ENCODE measurements around the gene UBASH3A. TPM values are rescaled to one million over a fixed set of nuclear protein-coding genes. Genes with fewer than 3 reads are reported as not detected.

UBASH3A gene
- total RNA-seq, 1 experiment from 2014 or later, result not detected

GRCh38 chr21:42365770-42366169 is 37.9 kb upstream of the UBASH3A start:
- Mint-ChIP-seq H3K4me3 (ENCODE audit: unreplicated experiment) (no peak overlapping the region), H3K27me3 (ENCODE audit: insufficient read depth, unreplicated experiment) (no peaks in the 10 kb centered on the region), H3K9me3 (ENCODE audit: unreplicated experiment) (no peaks in the 10 kb centered on the region), H3K27ac (ENCODE audit: unreplicated experiment) (no peak overlapping the region), H3K4me1 (ENCODE audit: low read depth, unreplicated experiment) (peaks cover 31% of the 10 kb centered on the region), H3K36me3 (ENCODE audit: insufficient read depth, unreplicated experiment) (no peaks in the 10 kb centered on the region)
- no peak overlapping the region for H3K4me3 ChIP-seq (ENCODE audit: low read depth, low read length)
- TF ChIP-seq, protein P1, sequence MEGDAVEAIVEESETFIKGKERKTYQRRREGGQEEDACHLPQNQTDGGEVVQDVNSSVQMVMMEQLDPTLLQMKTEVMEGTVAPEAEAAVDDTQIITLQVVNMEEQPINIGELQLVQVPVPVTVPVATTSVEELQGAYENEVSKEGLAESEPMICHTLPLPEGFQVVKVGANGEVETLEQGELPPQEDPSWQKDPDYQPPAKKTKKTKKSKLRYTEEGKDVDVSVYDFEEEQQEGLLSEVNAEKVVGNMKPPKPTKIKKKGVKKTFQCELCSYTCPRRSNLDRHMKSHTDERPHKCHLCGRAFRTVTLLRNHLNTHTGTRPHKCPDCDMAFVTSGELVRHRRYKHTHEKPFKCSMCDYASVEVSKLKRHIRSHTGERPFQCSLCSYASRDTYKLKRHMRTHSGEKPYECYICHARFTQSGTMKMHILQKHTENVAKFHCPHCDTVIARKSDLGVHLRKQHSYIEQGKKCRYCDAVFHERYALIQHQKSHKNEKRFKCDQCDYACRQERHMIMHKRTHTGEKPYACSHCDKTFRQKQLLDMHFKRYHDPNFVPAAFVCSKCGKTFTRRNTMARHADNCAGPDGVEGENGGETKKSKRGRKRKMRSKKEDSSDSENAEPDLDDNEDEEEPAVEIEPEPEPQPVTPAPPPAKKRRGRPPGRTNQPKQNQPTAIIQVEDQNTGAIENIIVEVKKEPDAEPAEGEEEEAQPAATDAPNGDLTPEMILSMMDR (IDR thresholded peaks at IDR 0.05; ENCODE audit: insufficient read depth in 1 of 2, low read depth in 1 of 2, low read length in 1 of 2, severe bottlenecking in 1 of 2, unreplicated experiment in 1 of 2), result no peak
- ChIA-PET POLR2A (no interaction called here), CTCF (interaction anchor here (0.9 kb wide), 1 partner anchor 36 kb away, joined by 3 read pairs; no protein-coding TSS in a partner anchor)
- no peaks in the 10 kb centered on the region for H3K27me3 ChIP-seq (replicated peaks; ENCODE audit: control insufficient read depth, insufficient read depth, low read length)
- DNase-seq, result no peak
- peaks cover 22% of the 10 kb centered on the region for H3K4me1 ChIP-seq
- H3K9me3 ChIP-seq, result no peaks in the 10 kb centered on the region
- no TSS peak for BruUV-seq (replicated peaks)
- intact Hi-C loops (cut with micrococcal nuclease; ENCODE audit: unreplicated experiment), result loop anchor here (5.0 to 10.0 kb wide), 2 partner anchors 33 to 51 kb away; partner anchors contain the start of gene TFF3
- no peaks in the 10 kb centered on the region for H3K36me3 ChIP-seq (ENCODE audit: control insufficient read depth, insufficient read depth, low read length)

DNA sequence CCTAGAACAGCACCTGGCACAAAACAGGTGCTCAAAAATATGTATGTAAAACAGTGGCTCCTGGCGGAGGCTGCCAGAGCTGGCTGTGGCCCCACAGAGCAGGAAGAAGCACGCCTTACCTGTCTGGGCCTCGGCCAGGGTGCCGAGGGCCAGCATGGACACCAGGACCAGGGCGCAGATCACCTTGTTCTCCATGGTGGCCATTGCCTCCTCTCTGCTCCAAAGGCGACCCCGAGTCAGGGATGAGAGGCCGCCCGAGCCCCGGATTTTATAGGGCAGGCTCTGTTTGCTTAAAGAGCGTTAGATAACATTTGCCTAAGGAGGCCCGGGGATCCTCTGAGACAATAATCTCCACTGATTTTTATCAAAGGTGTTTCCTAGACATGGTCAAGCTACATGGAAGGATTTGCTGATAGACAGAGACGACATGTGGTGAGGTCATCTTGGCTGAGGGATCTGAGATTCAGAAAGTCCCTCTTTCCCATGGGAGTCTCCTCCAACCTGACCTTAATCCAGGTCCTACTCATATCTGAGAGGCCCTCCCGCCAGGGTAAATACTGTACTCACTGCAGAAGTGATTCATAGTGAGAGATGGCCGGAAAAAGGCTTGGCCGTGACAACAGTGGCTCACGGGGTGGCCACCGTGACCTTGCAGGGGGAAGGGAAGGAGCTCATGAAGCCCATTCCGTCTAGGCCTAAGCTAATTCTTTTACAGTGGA is 37.3 kb upstream of the UBASH3A start, which contains the start of gene TFF1:
TSS of gene TFF1 (minus strand) at position 244 of the 719 bp plus-strand sequence. CDS start at position 204, 40 bp downstream.
- no peaks in the 10 kb centered on the region for H3K36me3 ChIP-seq (ENCODE audit: control insufficient read depth, insufficient read depth, low read length)
- Mint-ChIP-seq H3K9me3 (ENCODE audit: unreplicated experiment) (no peaks in the 10 kb centered on the region), H3K36me3 (ENCODE audit: insufficient read depth, unreplicated experiment) (peaks cover 4% of the 10 kb centered on the region), H3K27me3 (ENCODE audit: insufficient read depth, unreplicated experiment) (no peaks in the 10 kb centered on the region), H3K4me3 (ENCODE audit: unreplicated experiment) (peak within 1 kb of the TSS; percentile 43), H3K27ac (ENCODE audit: unreplicated experiment) (peak within 1 kb of the TSS; percentile 80), H3K4me1 (ENCODE audit: low read depth, unreplicated experiment) (peaks cover 36% of the 10 kb centered on the region)
- POLR2A ChIA-PET, result no interaction called here
- TF ChIP-seq, protein P1 (IDR thresholded peaks at IDR 0.05; ENCODE audit: insufficient read depth in 1 of 2, low read depth in 1 of 2, low read length in 1 of 2, severe bottlenecking in 1 of 2, unreplicated experiment in 1 of 2), result no peak
- H3K4me3 ChIP-seq (ENCODE audit: low read depth, low read length), result no peak within 1 kb of the TSS
- no peaks in the 10 kb centered on the region for H3K27me3 ChIP-seq (replicated peaks; ENCODE audit: control insufficient read depth, insufficient read depth, low read length)
- intact Hi-C loops (cut with micrococcal nuclease; ENCODE audit: unreplicated experiment), result loop anchor here (5.0 to 10.0 kb wide), 2 partner anchors 34 to 52 kb away; partner anchors contain the start of gene TFF3
- BruUV-seq (replicated peaks), result TSS peak; percentile 78
- DNase-seq, result peak; percentile 66 to 81
- no peaks in the 10 kb centered on the region for H3K9me3 ChIP-seq
- peaks cover 22% of the 10 kb centered on the region for H3K4me1 ChIP-seq
- CTCF ChIA-PET, result interaction anchor here (0.7 to 1.5 kb wide), 4 partner anchors 15 to 73 kb away, joined by 3 to 6 read pairs (median 3); no protein-coding TSS in a partner anchor

DNA sequence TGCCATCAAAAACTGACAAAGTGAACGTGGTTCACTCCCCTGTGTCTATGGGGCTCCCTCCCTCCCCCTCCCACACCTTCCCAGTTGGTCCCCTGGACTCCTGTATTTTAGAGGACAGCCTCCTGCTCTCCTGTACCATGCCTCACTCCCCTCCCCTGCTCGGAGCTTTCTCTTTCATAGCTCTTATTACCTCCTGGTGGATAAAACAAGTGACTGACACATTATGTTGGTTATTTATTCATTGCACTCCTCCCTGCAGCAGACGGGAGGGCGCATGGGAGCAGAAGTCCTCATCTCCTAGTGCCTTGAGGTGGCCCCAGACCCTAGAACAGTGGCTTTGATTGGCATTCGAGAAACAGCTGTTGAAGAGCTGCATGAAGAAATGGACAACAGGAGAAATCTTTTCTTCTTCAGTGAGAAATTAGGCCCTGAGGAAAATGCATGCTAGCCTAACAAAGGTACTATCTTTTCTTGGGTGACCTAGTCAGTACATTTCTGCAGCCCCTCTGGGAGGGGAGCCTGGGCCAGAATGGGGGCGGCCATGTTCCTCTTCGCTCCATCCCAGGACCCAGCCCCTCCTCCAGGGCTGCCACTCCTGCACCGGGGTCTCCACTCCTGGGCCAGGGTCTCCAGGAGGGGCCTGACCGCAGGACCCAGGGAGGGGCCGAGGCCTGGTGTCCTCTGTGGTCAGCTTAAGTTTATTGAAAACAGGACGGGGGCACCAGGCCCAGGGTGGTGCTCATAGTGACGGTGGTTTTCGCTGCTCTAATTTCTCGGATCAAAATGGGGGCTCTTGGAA is 36.1 kb upstream of the UBASH3A start:
- Mint-ChIP-seq H3K27me3 (ENCODE audit: insufficient read depth, unreplicated experiment) (no peaks in the 10 kb centered on the region), H3K27ac (ENCODE audit: unreplicated experiment) (peak overlapping the region; percentile 80), H3K4me3 (ENCODE audit: unreplicated experiment) (no peak overlapping the region), H3K36me3 (ENCODE audit: insufficient read depth, unreplicated experiment) (peaks cover 6% of the 10 kb centered on the region), H3K4me1 (ENCODE audit: low read depth, unreplicated experiment) (peaks cover 41% of the 10 kb centered on the region), H3K9me3 (ENCODE audit: unreplicated experiment) (no peaks in the 10 kb centered on the region)
- DNase-seq, result no peak
- POLR2A ChIA-PET, result no interaction called here
- H3K4me3 ChIP-seq (ENCODE audit: low read depth, low read length), result no peak overlapping the region
- intact Hi-C loops (cut with micrococcal nuclease; ENCODE audit: unreplicated experiment), result loop anchor here (5.0 to 10.0 kb wide), 2 partner anchors 35 to 53 kb away; partner anchors contain the start of gene TFF3
- no peaks in the 10 kb centered on the region for H3K9me3 ChIP-seq
- no peaks in the 10 kb centered on the region for H3K36me3 ChIP-seq (ENCODE audit: control insufficient read depth, insufficient read depth, low read length)
- no TSS peak for BruUV-seq (replicated peaks)
- peaks cover 22% of the 10 kb centered on the region for H3K4me1 ChIP-seq
- CTCF ChIA-PET, result interaction anchor here (0.7 to 1.5 kb wide), 3 partner anchors 14 to 72 kb away, joined by 3 to 6 read pairs (median 3); no protein-coding TSS in a partner anchor
- TF ChIP-seq, protein P1 (IDR thresholded peaks at IDR 0.05; ENCODE audit: insufficient read depth in 1 of 2, low read depth in 1 of 2, low read length in 1 of 2, severe bottlenecking in 1 of 2, unreplicated experiment in 1 of 2), result no peak
- no peaks in the 10 kb centered on the region for H3K27me3 ChIP-seq (replicated peaks; ENCODE audit: control insufficient read depth, insufficient read depth, low read length)

All from Caco-2 (cell line).